A549 treated with dexamethasone at 1 μM for 4 hours (cell line): ENCODE results near the gene NAIF1. TPM values are rescaled to one million over a fixed set of nuclear protein-coding genes. Genes with fewer than 3 reads are reported as not detected.

Experiments used
- total RNA-seq: library from RNA; stranded (reverse); fragments of 200-300 nt; extraction: Qiagen RNA extraction; gene quantifications from 5 replicates; pipeline ENCODE4 v1.2.3, GENCODE V29; 2022

Gene NAIF1
- total RNA-seq = 4.9 to 8.2 TPM (median 7.3 TPM) in 5 replicates

DNA sequence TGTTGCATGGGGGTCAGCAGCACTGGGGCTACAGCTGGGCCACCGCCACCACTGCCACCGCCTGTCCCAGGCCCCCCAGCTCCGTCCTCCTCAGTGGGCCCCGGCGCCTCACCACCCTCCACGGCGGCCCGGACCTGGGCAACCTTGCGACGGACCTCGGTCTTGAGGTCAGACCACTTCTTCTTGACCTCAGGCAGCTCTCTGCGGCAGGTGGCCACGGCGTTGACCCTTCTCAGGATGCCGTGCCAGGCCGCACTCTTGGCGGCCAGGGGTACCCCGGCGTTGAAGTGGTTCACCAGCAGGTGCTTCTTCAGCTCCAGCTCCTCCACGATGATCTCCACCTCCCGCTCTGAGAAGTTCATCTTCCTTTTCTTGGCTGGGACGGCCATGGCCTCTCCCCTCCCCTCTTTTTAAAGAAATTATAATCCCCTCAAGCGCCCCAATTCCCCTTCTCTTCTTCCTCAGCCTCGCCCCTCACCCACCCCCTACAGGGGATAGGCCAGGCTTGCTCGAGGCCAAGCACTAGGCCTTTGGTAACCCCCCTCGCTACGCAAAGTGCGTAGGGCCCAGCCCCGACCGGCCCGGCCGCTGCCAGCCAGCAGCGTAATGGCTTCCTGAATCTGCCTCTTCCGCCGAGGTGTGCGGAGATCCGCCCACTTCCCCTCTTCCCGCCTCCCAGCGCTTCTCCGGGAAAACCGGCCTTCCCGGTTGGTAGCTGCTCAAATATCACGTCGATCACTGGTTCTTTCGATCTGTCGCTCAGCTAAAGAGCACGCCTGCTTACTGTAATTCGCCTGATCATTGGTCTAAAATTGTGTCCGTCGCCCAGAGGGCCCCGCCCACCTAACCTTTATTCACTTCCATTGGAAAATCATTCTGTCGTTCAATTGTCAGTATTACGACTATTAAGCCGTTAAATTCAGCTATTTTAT lies at the start of gene NAIF1:
Gene NAIF1, minus strand, starts transcription at position 608 of the 932 bp plus-strand sequence. Its CDS starts 219 bp downstream, at position 389.

DNA sequence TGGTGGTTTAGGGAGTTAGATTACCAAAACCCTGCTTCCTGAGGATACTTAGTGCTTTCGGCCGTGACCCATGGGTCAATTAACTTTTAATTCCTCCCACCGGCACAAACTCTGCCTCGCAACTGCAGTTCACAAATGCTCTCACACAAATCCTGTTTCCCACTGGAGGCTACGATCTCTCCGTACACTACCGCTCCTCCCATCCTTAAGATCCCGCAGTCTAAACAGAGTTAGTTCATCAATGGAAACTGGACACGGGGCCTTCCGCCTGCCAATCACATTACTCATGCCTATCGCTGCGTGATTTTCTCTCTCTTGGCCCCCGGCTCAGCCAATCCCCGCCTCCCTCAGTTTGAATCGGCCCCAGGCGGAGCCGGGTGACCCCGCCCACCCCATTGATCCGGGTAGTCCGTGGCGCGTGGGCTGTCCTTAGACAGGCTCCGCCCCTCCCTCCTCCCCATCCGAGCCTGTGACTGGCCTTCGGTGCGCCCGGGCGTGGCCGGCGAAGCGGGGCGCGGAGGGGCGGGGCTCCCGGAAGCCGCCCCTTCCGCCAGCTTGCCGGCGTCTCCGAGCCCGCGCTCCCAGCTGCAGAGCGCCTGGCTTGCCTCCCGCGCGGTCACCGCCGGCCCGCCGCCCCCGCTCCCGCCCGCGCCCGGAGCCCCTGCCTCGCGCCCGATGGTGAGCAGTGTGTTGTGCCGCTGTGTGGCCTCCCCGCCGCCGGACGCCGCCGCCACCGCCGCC lies 695 bp upstream of the NAIF1 start, which contains the start of gene SLC25A25:
Gene SLC25A25, plus strand, starts transcription at position 588 of the 741 bp plus-strand sequence. Its CDS starts 88 bp downstream, at position 676.

Other genes with a start within 250 kb of the NAIF1 start
- gene ENG, start 212.7 kb downstream of the NAIF1 start, total RNA-seq = 0.07 to 0.16 TPM (median 0.09 TPM) in 5 replicates
- gene AK1, start 189.6 kb downstream of the NAIF1 start, total RNA-seq = 41.1 to 85.2 TPM (median 75.6 TPM) in 5 replicates
- gene ST6GALNAC6, start 167.7 kb downstream of the NAIF1 start, total RNA-seq = 19.3 to 24.9 TPM (median 21.5 TPM) in 5 replicates
- gene ST6GALNAC4, start 150.3 kb downstream of the NAIF1 start, total RNA-seq = 9.3 to 19.4 TPM (median 16.2 TPM) in 5 replicates
- gene PIP5KL1, start 136.5 kb downstream of the NAIF1 start, total RNA-seq = 1.2 to 2.0 TPM (median 1.6 TPM) in 5 replicates
- gene DPM2, start 129.5 kb downstream of the NAIF1 start, total RNA-seq = 35.5 to 42.3 TPM (median 41.1 TPM) in 5 replicates
- gene EEIG1, start 86.3 kb downstream of the NAIF1 start, total RNA-seq = 32.2 to 51.9 TPM (median 43.0 TPM) in 5 replicates
- 7.0 to 8.3 TPM (median 7.7 TPM) in 5 replicates for gene SLC25A25, start 912 bp upstream of the NAIF1 start, total RNA-seq
- gene PTGES2, start 60.4 kb upstream of the NAIF1 start, total RNA-seq = 72.5 to 107 TPM (median 99.1 TPM) in 5 replicates
- gene LCN2, start 82.1 kb upstream of the NAIF1 start, total RNA-seq = 2.8 to 7.2 TPM (median 3.2 TPM) in 5 replicates
- 37.1 to 68.4 TPM (median 58.2 TPM) in 5 replicates for gene BBLN, start 92.9 kb upstream of the NAIF1 start, total RNA-seq
- gene CIZ1, start 124.3 kb upstream of the NAIF1 start, total RNA-seq = 65.3 to 106 TPM (median 101 TPM) in 5 replicates
- gene DNM1, start 136.1 kb upstream of the NAIF1 start, total RNA-seq = 62.4 to 106 TPM (median 95.8 TPM) in 5 replicates
- gene GOLGA2, start 208.7 kb upstream of the NAIF1 start, total RNA-seq = 32.7 to 51.6 TPM (median 49.0 TPM) in 5 replicates
- 40.0 to 45.3 TPM (median 42.0 TPM) in 5 replicates for gene SWI5, start 209.0 kb upstream of the NAIF1 start, total RNA-seq